ENCODE results near the gene COL9A2.
"Not testable (repeated sequence)": the region's sequence is repeated elsewhere in the genome, so short reads cannot be mapped to it uniquely, and the experiment has no call there.

COL9A2 gene

GRCh38 chr1:40316595-40317393, at the start of gene COL9A2:
Gene COL9A2 (minus strand): TSS chr1:40317286. CDS start chr1:40317197, 89 bp downstream.
- DNase-seq (ENCODE audit: low spot score), result no peak

GRCh38 chr1:40363721-40364120, 46.6 kb upstream of the COL9A2 start:
- DNase-seq (ENCODE audit: low spot score), result no peak

GRCh38 chr1:40362699-40363098, 45.6 kb upstream of the COL9A2 start:
- no peak for DNase-seq (ENCODE audit: low spot score)

GRCh38 chr1:40362199-40362598, 45.1 kb upstream of the COL9A2 start:
- no peak for DNase-seq (ENCODE audit: low spot score)

GRCh38 chr1:40361637-40362036, 44.6 kb upstream of the COL9A2 start:
- no peak for DNase-seq (ENCODE audit: low spot score)

GRCh38 chr1:40361201-40361600, 44.1 kb upstream of the COL9A2 start:
- DNase-seq (ENCODE audit: low spot score), result no peak

- DNase-seq (ENCODE audit: low spot score), result no peak
Measured at GRCh38 chr1:40360631-40361030, 43.5 kb upstream of the COL9A2 start.

GRCh38 chr1:40357625-40358024, 40.5 kb upstream of the COL9A2 start:
- DNase-seq (ENCODE audit: low spot score), result no peak

- DNase-seq (ENCODE audit: low spot score), result no peak
Measured at GRCh38 chr1:40353082-40353481, 36.0 kb upstream of the COL9A2 start.

GRCh38 chr1:40352126-40352525, 35.0 kb upstream of the COL9A2 start:
- no peak for DNase-seq (ENCODE audit: low spot score)

GRCh38 chr1:40351124-40351523, 34.0 kb upstream of the COL9A2 start:
- DNase-seq (ENCODE audit: low spot score), result no peak

GRCh38 chr1:40350391-40350790, 33.3 kb upstream of the COL9A2 start:
- no peak for DNase-seq (ENCODE audit: low spot score)

- DNase-seq (ENCODE audit: low spot score), result no peak
Measured at GRCh38 chr1:40344597-40344996, 27.5 kb upstream of the COL9A2 start.

GRCh38 chr1:40342381-40342717, 25.3 kb upstream of the COL9A2 start:
- not testable (repeated sequence) for DNase-seq (ENCODE audit: low spot score)

- no peak for DNase-seq (ENCODE audit: low spot score)
Measured at GRCh38 chr1:40341491-40342380, 24.6 kb upstream of the COL9A2 start.

- DNase-seq (ENCODE audit: low spot score), result no peak
Measured at GRCh38 chr1:40339420-40340323, 22.6 kb upstream of the COL9A2 start.

GRCh38 chr1:40338745-40339419, 21.8 kb upstream of the COL9A2 start:
- DNase-seq (ENCODE audit: low spot score), result peak; percentile 85

- DNase-seq (ENCODE audit: low spot score), result no peak
Measured at GRCh38 chr1:40337443-40337842, 20.4 kb upstream of the COL9A2 start.

GRCh38 chr1:40332695-40333094, 15.6 kb upstream of the COL9A2 start:
- no peak for DNase-seq (ENCODE audit: low spot score)

GRCh38 chr1:40331403-40331802, 14.3 kb upstream of the COL9A2 start:
- not testable (repeated sequence) for DNase-seq (ENCODE audit: low spot score)

- DNase-seq (ENCODE audit: low spot score), result no peak
Measured at GRCh38 chr1:40318970-40319621, 2.0 kb upstream of the COL9A2 start.
